Spleen (tissue), 7 donors: ENCODE results near the gene SHE.

ENCODE experiments used
- CTCF ChIP-seq, 11 experiments: fragments of 200-600 bp in 7 of 11; fragments of 450-650 bp in 4 of 11; sonication (generic) in 4 of 11; IDR thresholded peaks in 8 of 11; conservative IDR thresholded peaks in 3 of 11; 1 replicate in 7 of 11; 2 replicates in 4 of 11; pipeline versions ENCODE4 v1.4.0 to v1.8.0; 2016 to 2021; ENCODE audit warnings: antibody characterized with exemption in 11 of 11, inconsistent platforms in 4 of 11, mild to moderate bottlenecking in 1 of 11
- POLR2A ChIP-seq, 3 donors: fragments of 450-650 bp; IDR thresholded peaks; one replicate each; pipeline ENCODE4 v1.5.1; 2017; ENCODE audit warnings: antibody characterized with exemption in 3 of 3, mild to moderate bottlenecking in 1 of 3
- POLR2AphosphoS5 ChIP-seq, 3 donors: sonication (generic); formaldehyde crosslinking; IDR thresholded peaks; one replicate each; pipeline ENCODE4 v1.5.1; 2017; ENCODE audit warnings: antibody characterized with exemption in 3 of 3
- donor health status: DM: no; HTN: no; CAD: no; lungs with moderate emphysema.
- donor health status: DM: no; HTN: no; CAD: no.
- donor health status: DM: no; HTN: no; CAD: no.

- TF ChIP-seq CTCF (IDR thresholded peaks at IDR 0.05 in 8 of 11, conservative IDR thresholded peaks at IDR 0.05 in 3 of 11) (no peak), POLR2A (IDR thresholded peaks at IDR 0.05) (no peak), POLR2AphosphoS5 (IDR thresholded peaks at IDR 0.05) (no peak)
Observed at GRCh38 chr1:154465621-154466195, 36.5 kb downstream of the SHE start.
